ENCODE data around the gene STX8.
"Not testable (repeated sequence)": the region's sequence is repeated elsewhere in the genome, so short reads cannot be mapped to it uniquely, and the experiment has no call there.

DNA sequence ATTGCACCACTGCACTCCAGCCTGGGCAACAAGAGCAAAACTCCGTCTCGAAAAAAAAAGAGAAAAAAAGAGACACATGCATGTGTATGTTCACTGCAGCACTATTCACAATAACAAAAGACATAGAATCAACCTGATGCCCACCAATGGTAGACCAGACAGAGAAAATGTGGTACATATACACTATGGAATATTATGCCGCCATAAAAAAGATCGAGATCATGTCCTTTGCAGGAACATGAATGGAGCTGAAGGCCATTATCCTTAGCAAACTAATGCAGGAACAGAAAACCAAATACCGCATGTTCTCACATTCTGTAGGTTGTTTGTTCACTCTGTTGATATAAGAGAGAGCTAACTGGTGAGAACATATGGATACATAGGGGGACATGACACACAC lies 8.9 kb downstream of the STX8 start:
- TF ChIP-seq, protein P1, sequence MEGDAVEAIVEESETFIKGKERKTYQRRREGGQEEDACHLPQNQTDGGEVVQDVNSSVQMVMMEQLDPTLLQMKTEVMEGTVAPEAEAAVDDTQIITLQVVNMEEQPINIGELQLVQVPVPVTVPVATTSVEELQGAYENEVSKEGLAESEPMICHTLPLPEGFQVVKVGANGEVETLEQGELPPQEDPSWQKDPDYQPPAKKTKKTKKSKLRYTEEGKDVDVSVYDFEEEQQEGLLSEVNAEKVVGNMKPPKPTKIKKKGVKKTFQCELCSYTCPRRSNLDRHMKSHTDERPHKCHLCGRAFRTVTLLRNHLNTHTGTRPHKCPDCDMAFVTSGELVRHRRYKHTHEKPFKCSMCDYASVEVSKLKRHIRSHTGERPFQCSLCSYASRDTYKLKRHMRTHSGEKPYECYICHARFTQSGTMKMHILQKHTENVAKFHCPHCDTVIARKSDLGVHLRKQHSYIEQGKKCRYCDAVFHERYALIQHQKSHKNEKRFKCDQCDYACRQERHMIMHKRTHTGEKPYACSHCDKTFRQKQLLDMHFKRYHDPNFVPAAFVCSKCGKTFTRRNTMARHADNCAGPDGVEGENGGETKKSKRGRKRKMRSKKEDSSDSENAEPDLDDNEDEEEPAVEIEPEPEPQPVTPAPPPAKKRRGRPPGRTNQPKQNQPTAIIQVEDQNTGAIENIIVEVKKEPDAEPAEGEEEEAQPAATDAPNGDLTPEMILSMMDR (IDR thresholded peaks at IDR 0.05) = not testable (repeated sequence)
- not testable (repeated sequence) for TF ChIP-seq ZFX (IDR thresholded peaks at IDR 0.05; ENCODE audit: borderline replicate concordance)

Data from 22Rv1 (cell line).